Mesenchymal stem cell (in vitro differentiated cells and primary cell): ENCODE data around the gene ALK.

Source experiments
- DNase-seq: peaks from one replicate; pipeline ENCODE4 v3.0.0-alpha.2; 2013
- H2AFZ ChIP-seq: one replicate; pipeline ENCODE4 v1.6.1; 2013; ENCODE audit warnings: low read depth, mild to moderate bottlenecking, control low read depth, inconsistent platforms, low read length, moderate library complexity
- H2AK5ac ChIP-seq: 2 replicates; pipeline ENCODE4 v1.6.1; 2013; ENCODE audit warnings: low read length, moderate library complexity, mild to moderate bottlenecking, inconsistent platforms; ENCODE audit not compliant: severe bottlenecking
- H2BK120ac ChIP-seq: one replicate; pipeline ENCODE4 v1.6.1; 2013; ENCODE audit warnings: low read depth, mild to moderate bottlenecking, inconsistent platforms, low read length, moderate library complexity
- H2BK12ac ChIP-seq, 2 experiments: one replicate each; pipeline ENCODE4 v1.6.1; 2013; ENCODE audit warnings: inconsistent platforms in 2 of 2, low read length in 2 of 2, mild to moderate bottlenecking in 2 of 2, moderate library complexity in 2 of 2, control low read depth in 1 of 2
- H2BK15ac ChIP-seq: one replicate; pipeline ENCODE4 v1.6.1; 2013; ENCODE audit warnings: mild to moderate bottlenecking, low read depth, inconsistent platforms; ENCODE audit not compliant: poor library complexity, severe bottlenecking
- H2BK5ac ChIP-seq: 2 replicates; pipeline ENCODE4 v1.6.1; 2013; ENCODE audit warnings: low read depth, mild to moderate bottlenecking, low read length, control low read depth, inconsistent platforms; ENCODE audit not compliant: poor library complexity, severe bottlenecking
- H3K14ac ChIP-seq, 2 experiments: one replicate each; pipeline ENCODE4 v1.6.1; 2013; ENCODE audit warnings: inconsistent platforms in 2 of 2, low read length in 2 of 2, control low read depth in 1 of 2, mild to moderate bottlenecking in 1 of 2, moderate library complexity in 1 of 2
- H3K18ac ChIP-seq, 2 experiments: one replicate each; pipeline ENCODE4 v1.6.1; 2013; ENCODE audit warnings: inconsistent platforms in 2 of 2, low read length in 2 of 2, control low read depth in 1 of 2, low read depth in 1 of 2, mild to moderate bottlenecking in 1 of 2
- H3K23ac ChIP-seq, 2 experiments: one replicate each; pipeline ENCODE4 v1.6.1; 2013; ENCODE audit warnings: inconsistent platforms in 2 of 2, low read length in 2 of 2, mild to moderate bottlenecking in 2 of 2, moderate library complexity in 2 of 2, control low read depth in 1 of 2
- H3K27ac ChIP-seq: 2 replicates; pipeline ENCODE4 v1.5.1; 2013; ENCODE audit warnings: mild to moderate bottlenecking, moderate library complexity, low read length, control low read depth, inconsistent platforms; ENCODE audit not compliant: poor library complexity, severe bottlenecking
- H3K27me3 ChIP-seq, 2 experiments: 2 replicates each; pipeline versions ENCODE4 v1.6.1 to v1.7.0; 2013; ENCODE audit warnings: low read length in 2 of 2, mild to moderate bottlenecking in 2 of 2, moderate library complexity in 2 of 2, control low read depth in 1 of 2, inconsistent platforms in 1 of 2; ENCODE audit not compliant: control insufficient read depth in 1 of 2, insufficient read depth in 1 of 2
- H3K36me3 ChIP-seq, 2 experiments: 2 replicates each; pipeline versions ENCODE4 v1.6.1 to v1.7.0; 2013; ENCODE audit warnings: low read length in 2 of 2, control low read depth in 1 of 2, inconsistent platforms in 1 of 2, low read depth in 1 of 2, mild to moderate bottlenecking in 1 of 2; ENCODE audit not compliant: insufficient read depth in 2 of 2, control insufficient read depth in 1 of 2
- H3K4ac ChIP-seq, 2 experiments: one replicate each; pipeline ENCODE4 v1.6.1; 2013; ENCODE audit warnings: inconsistent platforms in 2 of 2, low read length in 2 of 2, mild to moderate bottlenecking in 2 of 2, moderate library complexity in 2 of 2, control low read depth in 1 of 2, low read depth in 1 of 2
- H3K4me1 ChIP-seq: 2 replicates; pipeline ENCODE4 v1.6.1; 2013; ENCODE audit warnings: low read depth, low read length, control low read depth; ENCODE audit not compliant: control insufficient read depth, insufficient read depth
- H3K4me2 ChIP-seq: 2 replicates; pipeline ENCODE4 v1.6.1; 2013; ENCODE audit warnings: low read length, mild to moderate bottlenecking, inconsistent platforms; ENCODE audit not compliant: poor library complexity, severe bottlenecking
- H3K4me3 ChIP-seq, 2 experiments: 2 replicates each; pipeline versions ENCODE4 v1.5.1 to v1.7.0; 2013; ENCODE audit warnings: low read length in 2 of 2, mild to moderate bottlenecking in 2 of 2, control low read depth in 1 of 2, low read depth in 1 of 2; ENCODE audit not compliant: insufficient read depth in 1 of 2
- H3K79me1 ChIP-seq: replicated peaks from 2 replicates; pipeline ENCODE4 v1.6.1; 2013; ENCODE audit warnings: mild to moderate bottlenecking, control low read depth, low read length, inconsistent platforms; ENCODE audit not compliant: poor library complexity, severe bottlenecking
- H3K9ac ChIP-seq: 2 replicates; pipeline ENCODE4 v1.7.0; 2013; ENCODE audit warnings: mild to moderate bottlenecking, low read length, moderate library complexity
- H3K9me3 ChIP-seq: 2 replicates; pipeline ENCODE4 v1.7.0; 2013; ENCODE audit warnings: mild to moderate bottlenecking, low read length; ENCODE audit not compliant: control insufficient read depth
- H4K8ac ChIP-seq: one replicate; pipeline ENCODE4 v1.6.1; 2013; ENCODE audit warnings: inconsistent platforms, mild to moderate bottlenecking, low read length, moderate library complexity
- H4K91ac ChIP-seq: one replicate; pipeline ENCODE4 v1.6.1; 2013; ENCODE audit warnings: mild to moderate bottlenecking, low read length, inconsistent platforms
- WGBS: methylation state at CpG from one replicate; pipeline ENCODE4 v1.1.7; 2013; ENCODE audit warnings: mixed read lengths; 5-methylcytosine and 5-hydroxymethylcytosine counted together

ALK gene

GRCh38 chr2:29916571-29916970, 4.8 kb downstream of the ALK start:
- Histone ChIP-seq H2BK15ac (no peak overlapping the region), H2AFZ (no peak overlapping the region), H3K23ac (no peak overlapping the region), H3K4me2 (no peak overlapping the region), H3K79me1 (no peaks in the 10 kb centered on the region), H3K9me3 (no peaks in the 10 kb centered on the region), H3K4me1 (peaks cover 18% of the 10 kb centered on the region), H3K27me3 (peaks cover 29 to 32% of the 10 kb centered on the region in 2 experiments), H2AK5ac (no peak overlapping the region), H2BK12ac (no peak overlapping the region), H3K4ac (no peak overlapping the region), H2BK5ac (no peak overlapping the region), H3K4me3 (no peak overlapping the region), H3K18ac (no peak overlapping the region), H4K91ac (no peak overlapping the region), H2BK120ac (no peak overlapping the region), H3K9ac (no peak overlapping the region), H4K8ac (no peak overlapping the region), H3K36me3 (no peaks in the 10 kb centered on the region), H3K14ac (no peak overlapping the region), H3K27ac (no peak overlapping the region)
- DNase-seq: no peak

GRCh38 chr2:29910960-29911359, 10.4 kb downstream of the ALK start:
- Histone ChIP-seq H2BK12ac (no peak overlapping the region), H3K9ac (no peak overlapping the region), H3K4me3 (no peak overlapping the region), H3K9me3 (peaks cover 15% of the 10 kb centered on the region), H3K18ac (no peak overlapping the region), H2BK5ac (no peak overlapping the region), H3K79me1 (no peaks in the 10 kb centered on the region), H3K36me3 (no peaks in the 10 kb centered on the region), H3K4me1 (no peaks in the 10 kb centered on the region), H2AK5ac (no peak overlapping the region), H3K4me2 (no peak overlapping the region), H3K14ac (no peak overlapping the region), H2BK15ac (no peak overlapping the region), H3K4ac (no peak overlapping the region), H3K23ac (no peak overlapping the region), H4K91ac (no peak overlapping the region), H3K27me3 (peaks cover 0 to 13% of the 10 kb centered on the region in 2 experiments), H4K8ac (no peak overlapping the region), H2AFZ (no peak overlapping the region), H2BK120ac (no peak overlapping the region), H3K27ac (no peak overlapping the region)
- WGBS: no CpG with 5 or more reads among the region's 1 CpG
- DNase-seq: no peak

- no peak overlapping the region for H3K4me2 ChIP-seq
- H3K36me3 ChIP-seq: no peaks in the 10 kb centered on the region
- H3K79me1 ChIP-seq: no peaks in the 10 kb centered on the region
- no peak overlapping the region for H3K4ac ChIP-seq
- H3K23ac ChIP-seq: no peak overlapping the region
- H2AK5ac ChIP-seq: no peak overlapping the region
- H2AFZ ChIP-seq: no peak overlapping the region
- no peak overlapping the region for H2BK120ac ChIP-seq
- no peak for DNase-seq
- H4K91ac ChIP-seq: no peak overlapping the region
- H2BK12ac ChIP-seq: no peak overlapping the region
- H2BK5ac ChIP-seq: no peak overlapping the region
- no peak overlapping the region for H3K27ac ChIP-seq
- H2BK15ac ChIP-seq: no peak overlapping the region
- peaks cover 0 to 18% of the 10 kb centered on the region in 2 experiments for H3K27me3 ChIP-seq
- no peak overlapping the region for H3K9ac ChIP-seq
- H3K9me3 ChIP-seq: peaks cover 15% of the 10 kb centered on the region
- H3K14ac ChIP-seq: no peak overlapping the region
- no peak overlapping the region for H3K4me3 ChIP-seq
- no peaks in the 10 kb centered on the region for H3K4me1 ChIP-seq
- H3K18ac ChIP-seq: no peak overlapping the region
- no peak overlapping the region for H4K8ac ChIP-seq
These were observed 10.9 kb downstream of the ALK start for GRCh38 chr2:29910465-29910864.

GRCh38 chr2:29902356-29902755, 19.0 kb downstream of the ALK start:
- H4K91ac ChIP-seq: no peak overlapping the region
- H3K9ac ChIP-seq: no peak overlapping the region
- no peak overlapping the region for H2BK12ac ChIP-seq

More at GRCh38 chr2:29902356-29902755, 19.0 kb downstream of the ALK start:
- Histone ChIP-seq H3K18ac (no peak overlapping the region), H2BK15ac (no peak overlapping the region), H3K23ac (no peak overlapping the region), H3K79me1 (no peaks in the 10 kb centered on the region), H3K4me3 (no peak overlapping the region), H2AFZ (no peak overlapping the region), H4K8ac (no peak overlapping the region), H3K4ac (no peak overlapping the region), H2BK5ac (no peak overlapping the region), H2AK5ac (no peak overlapping the region), H3K27me3 (peaks cover 0 to 42% of the 10 kb centered on the region in 2 experiments), H3K4me1 (no peaks in the 10 kb centered on the region), H3K36me3 (no peaks in the 10 kb centered on the region), H2BK120ac (no peak overlapping the region), H3K4me2 (no peak overlapping the region), H3K14ac (no peak overlapping the region), H3K9me3 (no peaks in the 10 kb centered on the region), H3K27ac (no peak overlapping the region)
- no peak for DNase-seq
- 63% methylated on average over 1 of the region's 1 CpG for WGBS
